ENCODE results near the gene STX1A.

STX1A gene

GRCh38 chr7:73706126-73707044 lies 13.1 kb downstream of the STX1A start:
- DNase-seq: no peak

- no peak for DNase-seq
Measured at GRCh38 chr7:73705551-73705920, 13.9 kb downstream of the STX1A start.

- DNase-seq: no peak
Measured at GRCh38 chr7:73704640-73705550, 14.6 kb downstream of the STX1A start.

GRCh38 chr7:73703757-73704639 lies 15.5 kb downstream of the STX1A start:
- DNase-seq: peak; percentile 37 to 50

GRCh38 chr7:73703225-73703624 lies 16.2 kb downstream of the STX1A start:
- no peak for DNase-seq

GRCh38 chr7:73702665-73703064 lies 16.8 kb downstream of the STX1A start:
- no peak for DNase-seq

GRCh38 chr7:73702226-73702625 lies 17.2 kb downstream of the STX1A start:
- no peak for DNase-seq

- no peak for DNase-seq
Measured at GRCh38 chr7:73701357-73701995, 18.0 kb downstream of the STX1A start.

GRCh38 chr7:73700581-73701134 lies 18.8 kb downstream of the STX1A start:
- DNase-seq: no peak

- no peak for DNase-seq
Measured at GRCh38 chr7:73700069-73700423, 19.4 kb downstream of the STX1A start.

- no peak for DNase-seq
Measured at GRCh38 chr7:73699370-73700068, 19.9 kb downstream of the STX1A start.

GRCh38 chr7:73698410-73698809 lies 21.1 kb downstream of the STX1A start:
- DNase-seq: no peak

- DNase-seq: no peak
Measured at GRCh38 chr7:73696372-73696771, 23.1 kb downstream of the STX1A start.

- DNase-seq: no peak
Measured at GRCh38 chr7:73690646-73691045, 28.8 kb downstream of the STX1A start.

GRCh38 chr7:73688288-73688687 lies 31.2 kb downstream of the STX1A start:
- DNase-seq: no peak

GRCh38 chr7:73685311-73685710 lies 34.2 kb downstream of the STX1A start:
- DNase-seq: no peak

- DNase-seq: no peak
Measured at GRCh38 chr7:73683788-73684693, 35.4 kb downstream of the STX1A start.

GRCh38 chr7:73683056-73683787 lies 36.2 kb downstream of the STX1A start, which contains the start of the genes BUD23 and DNAJC30:
Gene BUD23 (plus strand): TSS chr7:73683597. CDS start chr7:73683626, 29 bp downstream.
Gene DNAJC30 (minus strand): TSS chr7:73683453. CDS start chr7:73683423, 30 bp downstream.
- DNase-seq: peak; percentile 90 to 98

GRCh38 chr7:73682745-73683055 lies 36.8 kb downstream of the STX1A start:
- no peak for DNase-seq

All from NCI-H187 (cell line).